Upper lobe of left lung (tissue), 6 donors: ENCODE data around the gene ZNF24. TPM values are rescaled to one million over a fixed set of nuclear protein-coding genes. Genes with fewer than 3 reads are reported as not detected.

Experiments
- ATAC-seq, 2 donors: fragments of 200-7000 bp; cut with Tn5 transposase; one replicate each; pipeline ENCODE4 v1.9.1; 2022; ENCODE audit warnings: mild to moderate bottlenecking in 2 of 2, moderate library complexity in 2 of 2; ENCODE audit not compliant: low FRiP score in 2 of 2
- DNase-seq, 2 donors: peaks; one replicate each; pipeline ENCODE4 v3.0.0-alpha.2; 2019 to 2020
- H3K27ac ChIP-seq, 4 donors: fragments of 200-600 bp; sonication (generic); one replicate each; pipeline ENCODE4 v1.5.1; 2016 to 2019
- H3K27me3 ChIP-seq, 4 donors: fragments of 200-600 bp; sonication (generic); one replicate each; pipeline ENCODE4 v1.5.1; 2017 to 2019
- H3K36me3 ChIP-seq, 4 donors: fragments of 200-600 bp; sonication (generic); one replicate each; pipeline ENCODE4 v1.5.1; 2016 to 2019
- H3K4me1 ChIP-seq, 4 donors: fragments of 200-600 bp; sonication (generic); one replicate each; pipeline ENCODE4 v1.5.1; 2018 to 2019
- H3K4me3 ChIP-seq, 4 donors: fragments of 200-600 bp; sonication (generic); one replicate each; pipeline ENCODE4 v1.5.1; 2017 to 2019; ENCODE audit warnings: mild to moderate bottlenecking in 2 of 4, moderate library complexity in 1 of 4
- H3K9me3 ChIP-seq, 4 donors: fragments of 200-600 bp; sonication (generic); one replicate each; pipeline ENCODE4 v1.5.1; 2018 to 2019
- EP300 ChIP-seq, 4 donors: sonication (generic); formaldehyde crosslinking; IDR thresholded peaks; one replicate each; pipeline ENCODE4 v1.5.1; 2017; ENCODE audit warnings: antibody characterized with exemption in 4 of 4, control low read depth in 2 of 4
- POLR2A ChIP-seq, 4 donors: fragments of 450-650 bp; IDR thresholded peaks; one replicate each; pipeline ENCODE4 v1.5.1; 2016 to 2017; ENCODE audit warnings: antibody characterized with exemption in 4 of 4, mild to moderate bottlenecking in 2 of 4
- POLR2AphosphoS5 ChIP-seq, 2 donors: sonication (generic); formaldehyde crosslinking; IDR thresholded peaks; one replicate each; pipeline ENCODE4 v1.5.1; 2017; ENCODE audit warnings: antibody characterized with exemption in 2 of 2
- WGBS, 2 donors: methylation state at CpG; one replicate each; pipeline ENCODE4 v1.1.5; 2017 to 2018; 5-methylcytosine and 5-hydroxymethylcytosine counted together
- total RNA-seq, 6 donors: library from RNA; depleted of rRNA in 4 of 6; stranded (reverse); fragments of >200 nt in 4 of 6; gene quantifications; one replicate each; pipeline versions ENCODE4 v1.1.0 to v1.2.1, GENCODE V29; 2016 to 2021
- TF ChIP-seq, protein P1 (sequence below), 6 experiments: fragments of 450-650 bp in 4 of 6; fragments of 200-600 bp in 2 of 6; sonication (generic) in 2 of 6; IDR thresholded peaks; one replicate each; pipeline ENCODE4 v1.5.1; 2016 to 2019; ENCODE audit warnings: antibody characterized with exemption in 6 of 6
- donor health status: DM: no; HTN: no; CAD: no; lungs with moderate emphysema.
- donor health status: DM: no; HTN: yes; CAD: no; lungs with severe emphysema.

ZNF24 gene
- 10 to 100 TPM; 16.5 to 54.4 (median 37.8) TPM for total RNA-seq

DNA sequence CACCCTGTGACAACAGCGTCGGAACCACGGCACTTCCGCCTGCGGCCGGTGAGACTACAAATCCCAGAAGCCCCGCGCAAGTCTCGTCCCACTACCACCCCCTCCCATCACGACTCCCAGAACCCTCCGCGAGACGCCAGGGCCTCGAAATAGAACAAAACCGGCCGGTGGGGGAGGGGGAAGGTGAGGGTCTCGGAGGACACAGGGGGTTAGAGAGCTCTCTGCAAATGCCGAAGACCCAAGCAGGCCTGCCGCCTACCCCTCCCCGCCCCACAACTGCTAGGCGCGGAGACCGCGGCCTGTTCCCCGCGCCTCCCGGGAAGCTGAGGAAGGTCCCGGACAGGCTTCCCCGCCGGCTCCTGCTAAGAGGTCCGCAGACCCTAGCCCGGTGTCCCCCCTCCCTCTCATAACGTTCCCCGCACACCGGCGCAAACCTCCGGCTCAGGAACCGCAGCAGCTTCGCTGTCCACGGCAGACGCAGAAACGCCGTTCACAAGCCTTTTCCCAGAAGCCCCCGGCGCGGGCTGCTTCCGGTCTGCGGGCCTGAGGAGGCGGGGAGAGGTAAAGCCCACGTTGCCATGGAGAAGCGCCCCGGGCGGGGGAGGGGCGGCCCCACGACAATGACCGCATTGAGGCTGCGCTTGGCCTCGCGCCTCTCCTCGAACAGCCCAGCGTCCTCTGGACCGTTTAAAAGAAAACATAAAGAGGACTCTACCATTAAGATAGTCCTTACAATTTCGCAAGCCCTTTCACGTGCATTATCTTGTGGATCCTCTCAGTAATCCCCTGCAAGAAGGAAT, at the start of gene ZNF24:
ZNF24 (minus strand) TSS at position 485 of the 800 bp plus-strand sequence. CDS start 3,770 bp downstream, outside the sequence.
- H3K9me3 ChIP-seq = no peaks in the 10 kb centered on the region
- H3K36me3 ChIP-seq = peaks cover 9 to 24% (median 13%) of the 10 kb centered on the region in 4 donors
- H3K4me3 ChIP-seq = peak within 1 kb of the TSS; percentile 75 to 89 (median 81)
- peak within 1 kb of the TSS; percentile 99 to 100 (median 99) for H3K27ac ChIP-seq
- H3K27me3 ChIP-seq = no peaks in the 10 kb centered on the region
- TF ChIP-seq POLR2AphosphoS5 (IDR thresholded peaks at IDR 0.05) (peak; percentile 79 to 94), POLR2A (IDR thresholded peaks at IDR 0.05) (peak; percentile 47 to 96 (median 84)), EP300 (IDR thresholded peaks at IDR 0.05) (peak in 1 of 4 donors; percentile 53)
- TF ChIP-seq, protein P1, sequence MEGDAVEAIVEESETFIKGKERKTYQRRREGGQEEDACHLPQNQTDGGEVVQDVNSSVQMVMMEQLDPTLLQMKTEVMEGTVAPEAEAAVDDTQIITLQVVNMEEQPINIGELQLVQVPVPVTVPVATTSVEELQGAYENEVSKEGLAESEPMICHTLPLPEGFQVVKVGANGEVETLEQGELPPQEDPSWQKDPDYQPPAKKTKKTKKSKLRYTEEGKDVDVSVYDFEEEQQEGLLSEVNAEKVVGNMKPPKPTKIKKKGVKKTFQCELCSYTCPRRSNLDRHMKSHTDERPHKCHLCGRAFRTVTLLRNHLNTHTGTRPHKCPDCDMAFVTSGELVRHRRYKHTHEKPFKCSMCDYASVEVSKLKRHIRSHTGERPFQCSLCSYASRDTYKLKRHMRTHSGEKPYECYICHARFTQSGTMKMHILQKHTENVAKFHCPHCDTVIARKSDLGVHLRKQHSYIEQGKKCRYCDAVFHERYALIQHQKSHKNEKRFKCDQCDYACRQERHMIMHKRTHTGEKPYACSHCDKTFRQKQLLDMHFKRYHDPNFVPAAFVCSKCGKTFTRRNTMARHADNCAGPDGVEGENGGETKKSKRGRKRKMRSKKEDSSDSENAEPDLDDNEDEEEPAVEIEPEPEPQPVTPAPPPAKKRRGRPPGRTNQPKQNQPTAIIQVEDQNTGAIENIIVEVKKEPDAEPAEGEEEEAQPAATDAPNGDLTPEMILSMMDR (IDR thresholded peaks at IDR 0.05) = peak in 2 of 6 experiments; percentile 4 to 7
- DNase-seq (peak; percentile 97 to 99), ATAC-seq (peak; percentile 98 to 99)
- H3K4me1 ChIP-seq = peaks cover 25 to 53% (median 29%) of the 10 kb centered on the region in 4 donors
- WGBS, 2 donors = 0 to 1% methylated on average over 41 to 47 of the region's 64 CpGs

GRCh38 chr18:35393716-35394115, 49.5 kb upstream of the ZNF24 start:
- DNase-seq = no peak
- no peak for ATAC-seq
- Histone ChIP-seq H3K9me3 (no peaks in the 10 kb centered on the region), H3K27me3 (no peaks in the 10 kb centered on the region), H3K4me3 (no peak overlapping the region), H3K36me3 (no peaks in the 10 kb centered on the region), H3K27ac (no peak overlapping the region), H3K4me1 (peaks cover 0 to 4% (median 0%) of the 10 kb centered on the region in 4 donors)
- no peak for TF ChIP-seq POLR2A (IDR thresholded peaks at IDR 0.05)
- no peak for TF ChIP-seq POLR2AphosphoS5 (IDR thresholded peaks at IDR 0.05)
- TF ChIP-seq, protein P1 (IDR thresholded peaks at IDR 0.05) = no peak

GRCh38 chr18:35392375-35392774, 48.2 kb upstream of the ZNF24 start:
- H3K27me3 ChIP-seq = no peaks in the 10 kb centered on the region
- peaks cover 0 to 4% (median 0%) of the 10 kb centered on the region in 4 donors for H3K4me1 ChIP-seq
- no peak overlapping the region for H3K4me3 ChIP-seq
- DNase-seq = no peak
- no peak for ATAC-seq
- TF ChIP-seq POLR2A (IDR thresholded peaks at IDR 0.05) (no peak), EP300 (IDR thresholded peaks at IDR 0.05) (no peak), POLR2AphosphoS5 (IDR thresholded peaks at IDR 0.05) (no peak)
- TF ChIP-seq, protein P1 (IDR thresholded peaks at IDR 0.05) = no peak
- no peak overlapping the region for H3K27ac ChIP-seq
- no peaks in the 10 kb centered on the region for H3K36me3 ChIP-seq
- no peaks in the 10 kb centered on the region for H3K9me3 ChIP-seq

- ATAC-seq (peak in 1 of 2 donors; percentile 13), DNase-seq (no peak)
- Histone ChIP-seq H3K27me3 (no peaks in the 10 kb centered on the region), H3K36me3 (no peaks in the 10 kb centered on the region), H3K9me3 (no peaks in the 10 kb centered on the region), H3K4me1 (peaks cover 0 to 7% (median 5%) of the 10 kb centered on the region in 4 donors), H3K27ac (no peak overlapping the region), H3K4me3 (no peak overlapping the region)
- TF ChIP-seq POLR2A (IDR thresholded peaks at IDR 0.05) = no peak
- WGBS, 2 donors = 41 to 74% methylated on average over 3 of the region's 3 CpGs
Observed at GRCh38 chr18:35390951-35391700, 46.9 kb upstream of the ZNF24 start.

DNA sequence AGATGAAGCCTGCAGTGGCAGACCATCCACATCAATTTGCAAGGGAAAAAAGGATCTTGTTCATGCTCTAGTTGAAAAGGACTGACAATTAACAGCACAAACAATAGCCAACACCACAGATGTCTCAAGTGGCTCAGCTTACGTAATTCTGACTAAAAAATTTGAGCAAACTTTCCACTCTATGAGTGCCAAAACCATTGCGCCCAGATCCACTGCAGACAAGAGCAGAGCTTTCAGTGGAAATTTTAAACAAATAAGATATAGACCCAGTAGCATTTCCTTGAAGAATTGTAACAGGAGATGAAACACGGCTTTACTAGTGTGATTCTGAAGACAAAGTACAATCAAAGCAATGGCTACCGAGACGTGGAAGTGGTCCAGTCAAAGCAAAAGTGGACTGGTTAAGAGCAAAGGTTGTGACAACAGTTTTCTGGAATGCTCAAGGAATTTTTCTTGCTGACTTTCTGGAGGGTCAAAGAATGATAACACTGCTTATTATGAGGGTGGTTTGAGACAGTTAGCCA, 44.9 kb upstream of the ZNF24 start:
- peak in 1 of 2 donors; percentile 80 for ATAC-seq

More for the DNA sequence above, 44.9 kb upstream of the ZNF24 start:
- 37 to 49% methylated on average over 5 of the region's 5 CpGs for WGBS, 2 donors
- Histone ChIP-seq H3K36me3 (no peaks in the 10 kb centered on the region), H3K27ac (peak overlapping the region in 2 of 4 donors; percentile 23 to 28), H3K4me3 (no peak overlapping the region), H3K9me3 (no peaks in the 10 kb centered on the region), H3K4me1 (peaks cover 0 to 7% (median 5%) of the 10 kb centered on the region in 4 donors), H3K27me3 (no peaks in the 10 kb centered on the region)
- no peak for TF ChIP-seq POLR2A (IDR thresholded peaks at IDR 0.05)
- TF ChIP-seq, protein P1 (IDR thresholded peaks at IDR 0.05) = no peak
- no peak for TF ChIP-seq POLR2AphosphoS5 (IDR thresholded peaks at IDR 0.05)
- TF ChIP-seq EP300 (IDR thresholded peaks at IDR 0.05) = no peak
- DNase-seq = no peak
